Epidermal melanocyte (primary cell): ENCODE measurements around the gene PTPRD.

Experiments
- DNase-seq: peaks from one replicate; pipeline ENCODE4 v3.0.0; 2011; ENCODE audit warnings: low spot score; ENCODE audit not compliant: insufficient read length

The PTPRD gene

GRCh38 chr9:8417341-8417740 lies 2195.5 kb downstream of the PTPRD start:
- no peak for DNase-seq

GRCh38 chr9:8412327-8412726 lies 2200.5 kb downstream of the PTPRD start:
- DNase-seq: no peak

GRCh38 chr9:8408575-8409190 lies 2204.1 kb downstream of the PTPRD start:
- no peak for DNase-seq

GRCh38 chr9:8401961-8402705 lies 2210.7 kb downstream of the PTPRD start:
- DNase-seq: no peak

GRCh38 chr9:8400378-8400777 lies 2212.4 kb downstream of the PTPRD start:
- DNase-seq: no peak

GRCh38 chr9:8395022-8395421 lies 2217.8 kb downstream of the PTPRD start:
- DNase-seq: no peak

- DNase-seq: no peak
Observed at GRCh38 chr9:8394341-8394740, 2218.5 kb downstream of the PTPRD start.

- DNase-seq: no peak
Observed at GRCh38 chr9:8392866-8393265, 2219.9 kb downstream of the PTPRD start.

- no peak for DNase-seq
Observed at GRCh38 chr9:8391566-8391965, 2221.2 kb downstream of the PTPRD start.

- no peak for DNase-seq
Observed at GRCh38 chr9:8391132-8391531, 2221.7 kb downstream of the PTPRD start.

- DNase-seq: no peak
Observed at GRCh38 chr9:8390571-8390970, 2222.2 kb downstream of the PTPRD start.

- DNase-seq: no peak
Observed at GRCh38 chr9:8389531-8389930, 2223.3 kb downstream of the PTPRD start.

GRCh38 chr9:8388132-8388531 lies 2224.7 kb downstream of the PTPRD start:
- DNase-seq: no peak

GRCh38 chr9:8384091-8384490 lies 2228.7 kb downstream of the PTPRD start:
- no peak for DNase-seq

GRCh38 chr9:8382777-8383527 lies 2229.8 kb downstream of the PTPRD start:
- DNase-seq: no peak

GRCh38 chr9:8382266-8382665 lies 2230.5 kb downstream of the PTPRD start:
- no peak for DNase-seq

GRCh38 chr9:8381601-8382000 lies 2231.2 kb downstream of the PTPRD start:
- no peak for DNase-seq

GRCh38 chr9:8374471-8374870 lies 2238.3 kb downstream of the PTPRD start:
- DNase-seq: no peak

- no peak for DNase-seq
Observed at GRCh38 chr9:8371686-8372085, 2241.1 kb downstream of the PTPRD start.

GRCh38 chr9:8366161-8366926 lies 2246.5 kb downstream of the PTPRD start:
- DNase-seq: no peak

GRCh38 chr9:8365466-8366160 lies 2247.2 kb downstream of the PTPRD start:
- DNase-seq: no peak
